WI38 (cell line): ENCODE data around the gene AGAP1.

Experiments
- H3K4me3 ChIP-seq: 2 replicates; pipeline ENCODE4 v1.5.1; 2011; ENCODE audit warnings: low read depth, mild to moderate bottlenecking, control low read depth, low read length
- TF ChIP-seq, protein P1 (sequence below): IDR thresholded peaks from 2 replicates; pipeline ENCODE4 v1.5.1; 2012; ENCODE audit warnings: low read depth, mild to moderate bottlenecking, control low read depth, low read length

Gene AGAP1

DNA sequence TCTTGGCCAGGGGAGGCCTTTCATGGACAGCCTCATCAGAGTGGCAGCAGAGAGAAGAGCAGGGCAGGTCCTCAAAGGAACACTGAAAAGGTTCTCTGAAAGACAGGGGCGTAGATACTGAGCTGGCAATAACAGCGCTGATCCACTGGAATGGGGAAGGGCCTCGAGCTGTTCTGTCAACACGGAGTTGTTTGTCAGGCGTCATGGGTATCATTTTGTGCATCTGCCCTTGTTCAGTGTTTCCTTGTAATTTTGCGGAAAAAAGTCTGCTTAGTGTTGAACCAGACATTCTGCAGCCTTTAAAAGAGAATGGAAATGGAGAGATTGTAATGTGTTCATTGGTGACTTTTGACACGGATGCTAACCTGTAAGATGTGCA is 21.5 kb downstream of the AGAP1 start:
- TF ChIP-seq, protein P1, sequence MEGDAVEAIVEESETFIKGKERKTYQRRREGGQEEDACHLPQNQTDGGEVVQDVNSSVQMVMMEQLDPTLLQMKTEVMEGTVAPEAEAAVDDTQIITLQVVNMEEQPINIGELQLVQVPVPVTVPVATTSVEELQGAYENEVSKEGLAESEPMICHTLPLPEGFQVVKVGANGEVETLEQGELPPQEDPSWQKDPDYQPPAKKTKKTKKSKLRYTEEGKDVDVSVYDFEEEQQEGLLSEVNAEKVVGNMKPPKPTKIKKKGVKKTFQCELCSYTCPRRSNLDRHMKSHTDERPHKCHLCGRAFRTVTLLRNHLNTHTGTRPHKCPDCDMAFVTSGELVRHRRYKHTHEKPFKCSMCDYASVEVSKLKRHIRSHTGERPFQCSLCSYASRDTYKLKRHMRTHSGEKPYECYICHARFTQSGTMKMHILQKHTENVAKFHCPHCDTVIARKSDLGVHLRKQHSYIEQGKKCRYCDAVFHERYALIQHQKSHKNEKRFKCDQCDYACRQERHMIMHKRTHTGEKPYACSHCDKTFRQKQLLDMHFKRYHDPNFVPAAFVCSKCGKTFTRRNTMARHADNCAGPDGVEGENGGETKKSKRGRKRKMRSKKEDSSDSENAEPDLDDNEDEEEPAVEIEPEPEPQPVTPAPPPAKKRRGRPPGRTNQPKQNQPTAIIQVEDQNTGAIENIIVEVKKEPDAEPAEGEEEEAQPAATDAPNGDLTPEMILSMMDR = no peak
- H3K4me3 ChIP-seq = no peak overlapping the region

DNA sequence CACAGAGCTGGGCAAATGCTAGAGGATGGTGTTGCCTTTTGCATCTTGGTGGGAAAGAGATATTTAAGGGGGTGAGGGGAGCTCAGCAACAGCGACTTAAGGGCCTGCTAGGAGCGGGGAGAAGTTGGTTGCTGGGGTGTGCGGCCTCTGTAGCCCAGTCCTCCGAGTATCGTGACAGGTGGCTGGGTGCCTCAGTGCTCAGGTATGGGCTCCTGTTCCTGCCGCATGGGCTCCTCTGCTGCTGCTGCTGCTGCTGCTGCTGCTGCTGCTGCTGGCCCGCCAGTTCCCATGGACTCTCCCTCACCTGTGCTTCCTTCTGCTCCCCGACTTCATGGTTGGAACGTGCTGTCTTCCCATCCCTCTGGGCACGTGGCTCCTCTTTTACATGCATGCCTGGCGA is 22.0 kb downstream of the AGAP1 start:
- TF ChIP-seq, protein P1 = no peak
- H3K4me3 ChIP-seq = no peak overlapping the region

DNA sequence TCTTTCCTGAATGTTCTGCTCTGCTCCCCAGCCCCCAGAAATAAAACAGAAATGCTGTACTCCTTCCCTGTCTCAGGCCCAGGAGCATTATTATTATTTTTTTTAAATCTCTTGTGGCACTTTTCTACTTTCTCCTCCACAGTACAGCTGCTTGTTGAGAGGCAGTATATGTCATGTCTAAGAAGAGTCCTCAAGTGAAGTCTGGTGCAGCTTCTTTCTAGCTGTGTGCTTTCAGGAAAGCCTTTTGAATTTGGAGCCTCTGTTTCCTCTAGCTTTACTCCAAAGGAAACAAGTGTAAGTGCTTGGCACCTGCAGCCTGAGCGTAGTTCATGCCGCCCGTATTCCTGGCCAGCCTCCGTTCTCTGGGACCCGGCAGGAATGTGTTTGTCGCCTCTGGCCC is 22.4 kb downstream of the AGAP1 start:
- H3K4me3 ChIP-seq = no peak overlapping the region
- TF ChIP-seq, protein P1 = no peak

DNA sequence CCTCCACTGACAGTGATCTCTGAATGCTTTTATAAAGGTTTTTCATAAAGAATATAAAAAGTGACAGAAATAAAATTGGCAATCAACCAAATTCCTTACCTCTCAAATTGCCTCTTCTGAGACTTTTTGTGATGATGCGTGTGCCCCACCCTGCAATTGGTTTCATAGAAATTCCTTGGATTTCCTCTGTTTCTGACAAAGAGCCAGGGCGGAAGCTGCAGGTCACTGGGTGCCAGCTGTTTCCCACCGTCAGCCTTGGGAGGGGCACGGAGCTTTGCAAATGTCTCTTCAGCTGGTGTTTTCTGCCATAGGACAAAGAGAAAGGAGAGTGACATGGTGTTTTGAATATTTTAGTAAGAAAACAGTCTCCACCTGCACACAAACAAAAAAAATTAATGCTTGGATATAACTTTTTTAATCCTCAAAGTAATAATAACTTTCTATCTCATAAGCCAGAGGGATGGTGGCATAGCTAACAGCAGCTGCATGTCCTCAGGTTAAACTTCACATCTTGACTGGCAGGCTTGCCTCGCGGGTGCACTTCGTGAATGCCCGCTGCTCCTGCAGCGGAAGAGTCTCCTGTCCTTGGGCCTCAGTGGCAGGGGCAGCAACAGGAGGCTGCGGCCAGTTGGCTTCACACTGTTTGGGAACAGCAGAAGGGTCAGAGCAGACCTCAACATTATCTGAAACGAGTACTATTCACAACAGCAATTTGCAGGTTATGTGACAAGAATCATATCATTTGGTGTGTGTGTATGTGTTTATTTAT is 24.7 kb downstream of the AGAP1 start:
- H3K4me3 ChIP-seq = no peak overlapping the region
- TF ChIP-seq, protein P1 = no peak

DNA sequence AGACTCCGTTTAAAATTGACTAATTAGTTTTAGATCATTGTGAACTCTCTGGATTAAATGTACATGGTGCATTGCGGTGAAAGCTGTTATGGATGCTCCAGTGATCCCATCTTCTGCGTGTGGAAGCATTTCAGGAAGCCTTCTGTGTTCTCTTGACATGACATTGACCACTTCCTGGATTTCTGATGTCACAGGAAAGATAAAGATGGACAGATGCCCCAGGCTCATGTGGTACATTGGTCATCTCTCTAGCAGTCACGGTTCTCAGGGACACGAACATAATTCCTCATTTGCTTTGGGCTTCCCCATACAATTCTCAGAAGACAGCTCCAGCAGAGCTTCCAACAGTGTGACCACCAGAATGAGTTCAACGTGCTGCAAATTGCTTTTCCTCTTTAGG is 26.9 kb downstream of the AGAP1 start:
- TF ChIP-seq, protein P1 = no peak
- no peak overlapping the region for H3K4me3 ChIP-seq

DNA sequence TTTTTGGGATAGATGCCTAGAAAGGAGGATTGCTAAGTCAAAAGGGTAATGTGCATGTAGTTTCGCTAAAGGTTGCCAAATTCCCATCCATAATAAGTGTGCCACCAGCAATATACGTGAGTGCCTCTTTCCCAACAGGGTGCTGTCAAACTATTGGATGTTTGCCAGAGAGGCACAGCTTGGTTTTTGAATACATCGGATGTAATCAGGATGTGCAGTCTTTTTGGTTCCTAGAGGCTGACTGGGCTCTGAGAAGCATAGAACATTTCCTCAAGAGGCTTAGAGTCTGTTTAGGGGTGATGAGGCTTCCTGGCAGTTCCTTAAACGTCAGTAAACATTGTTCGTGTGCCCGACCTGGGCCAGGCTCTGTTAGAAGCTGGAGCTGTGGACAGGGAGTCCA is 28.0 kb downstream of the AGAP1 start:
- TF ChIP-seq, protein P1 = no peak
- no peak overlapping the region for H3K4me3 ChIP-seq

DNA sequence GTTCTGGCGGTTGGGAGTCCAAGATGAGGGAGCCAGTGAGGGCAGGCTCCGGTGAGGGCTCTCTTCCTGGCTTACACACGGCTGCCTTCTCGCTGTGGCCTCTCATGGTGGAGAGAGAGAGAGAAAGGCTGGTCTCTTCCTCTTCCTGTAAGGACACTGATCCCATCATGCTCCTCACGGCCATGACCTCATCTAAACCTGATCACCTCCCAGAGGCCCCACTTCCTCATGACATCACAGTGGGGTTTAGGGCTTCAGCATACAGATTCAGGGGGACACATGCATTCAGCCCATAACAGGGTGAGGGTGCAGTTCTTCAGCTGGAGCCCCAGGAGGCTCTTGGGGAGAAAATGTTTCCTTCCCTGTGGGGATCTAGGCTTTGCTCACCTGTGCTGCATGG is 29.2 kb downstream of the AGAP1 start:
- no peak overlapping the region for H3K4me3 ChIP-seq
- TF ChIP-seq, protein P1 = no peak
